Liver (tissue), 3 donors: ENCODE data around the gene GNB1.

Experiments used
- EGR1 ChIP-seq, 2 donors: IDR thresholded peaks; 2 replicates each; pipeline ENCODE4 v1.6.1; 2016 to 2018; ENCODE audit warnings: antibody characterized with exemption in 2 of 2, low read depth in 2 of 2
- HNF4A ChIP-seq, 2 donors: conservative IDR thresholded peaks; 2 replicates each; pipeline ENCODE4 v1.6.1; 2016; ENCODE audit warnings: antibody characterized with exemption in 2 of 2, mild to moderate bottlenecking in 2 of 2
- MAX ChIP-seq: IDR thresholded peaks from 2 replicates; pipeline ENCODE4 v1.6.1; 2016; ENCODE audit warnings: antibody characterized with exemption
- RAD21 ChIP-seq, 2 donors: IDR thresholded peaks; 2 replicates each; pipeline ENCODE4 v1.6.1; 2016; ENCODE audit warnings: antibody characterized with exemption in 2 of 2, mild to moderate bottlenecking in 2 of 2
- SP1 ChIP-seq: IDR thresholded peaks from 2 replicates; pipeline ENCODE4 v1.6.1; 2018; ENCODE audit warnings: antibody characterized with exemption, mild to moderate bottlenecking
- TAF1 ChIP-seq: conservative IDR thresholded peaks from 2 replicates; pipeline ENCODE4 v1.6.1; 2016; ENCODE audit warnings: antibody characterized with exemption, mild to moderate bottlenecking
- YY1 ChIP-seq: IDR thresholded peaks from 2 replicates; pipeline ENCODE4 v1.6.1; 2016; ENCODE audit warnings: antibody characterized with exemption, mild to moderate bottlenecking
- TF ChIP-seq, protein P1 (sequence below): fragments of 150-350 bp; IDR thresholded peaks from 2 replicates; pipeline ENCODE4 v1.5.1; 2017; ENCODE audit warnings: improper control_type of control experiment, low read depth, low read length; ENCODE audit not compliant: missing input control
- donor health status: healthy.
- donor health status: healthy.

- TF ChIP-seq TAF1 (no peak), YY1 (no peak), EGR1 (IDR thresholded peaks at IDR 0.05; ENCODE audit: low read depth in 2 of 2) (no peak), HNF4A (conservative IDR thresholded peaks at IDR 0.05) (no peak), RAD21 (IDR thresholded peaks at IDR 0.05) (no peak), SP1 (no peak), MAX (no peak)
- TF ChIP-seq, protein P1, sequence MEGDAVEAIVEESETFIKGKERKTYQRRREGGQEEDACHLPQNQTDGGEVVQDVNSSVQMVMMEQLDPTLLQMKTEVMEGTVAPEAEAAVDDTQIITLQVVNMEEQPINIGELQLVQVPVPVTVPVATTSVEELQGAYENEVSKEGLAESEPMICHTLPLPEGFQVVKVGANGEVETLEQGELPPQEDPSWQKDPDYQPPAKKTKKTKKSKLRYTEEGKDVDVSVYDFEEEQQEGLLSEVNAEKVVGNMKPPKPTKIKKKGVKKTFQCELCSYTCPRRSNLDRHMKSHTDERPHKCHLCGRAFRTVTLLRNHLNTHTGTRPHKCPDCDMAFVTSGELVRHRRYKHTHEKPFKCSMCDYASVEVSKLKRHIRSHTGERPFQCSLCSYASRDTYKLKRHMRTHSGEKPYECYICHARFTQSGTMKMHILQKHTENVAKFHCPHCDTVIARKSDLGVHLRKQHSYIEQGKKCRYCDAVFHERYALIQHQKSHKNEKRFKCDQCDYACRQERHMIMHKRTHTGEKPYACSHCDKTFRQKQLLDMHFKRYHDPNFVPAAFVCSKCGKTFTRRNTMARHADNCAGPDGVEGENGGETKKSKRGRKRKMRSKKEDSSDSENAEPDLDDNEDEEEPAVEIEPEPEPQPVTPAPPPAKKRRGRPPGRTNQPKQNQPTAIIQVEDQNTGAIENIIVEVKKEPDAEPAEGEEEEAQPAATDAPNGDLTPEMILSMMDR = no peak
Measured at GRCh38 chr1:1833916-1834325, 57.0 kb downstream of the GNB1 start.
